Esophagus squamous epithelium (tissue), 5 donors: ENCODE measurements around the gene UVRAG. TPM values are rescaled to one million over a fixed set of nuclear protein-coding genes. Genes with fewer than 3 reads are reported as not detected.
"Not testable (repeated sequence)": the region's sequence is repeated elsewhere in the genome, so short reads cannot be mapped to it uniquely, and the experiment has no call there.

Source experiments
- DNase-seq: peaks from one replicate; lab custom pipeline; 2025; lab: John Stamatoyannopoulos, UW
- H3K27ac ChIP-seq, 4 donors: fragments of 200-600 bp; sonication (generic); one replicate each; pipeline ENCODE4 v1.5.1; 2016 to 2019; ENCODE audit warnings: mild to moderate bottlenecking in 1 of 4
- H3K27me3 ChIP-seq, 4 donors: fragments of 200-600 bp; sonication (generic); 1 replicate in 3 of 4; 2 replicates in 1 of 4; pipeline versions ENCODE4 v1.5.1 to v1.6.0; 2017 to 2021; ENCODE audit warnings: antibody characterized with exemption in 1 of 4
- H3K36me3 ChIP-seq, 3 donors: fragments of 200-600 bp; sonication (generic); one replicate each; pipeline ENCODE4 v1.5.1; 2016 to 2019
- H3K4me1 ChIP-seq, 3 donors: fragments of 200-600 bp; sonication (generic); one replicate each; pipeline ENCODE4 v1.5.1; 2017 to 2019
- H3K4me3 ChIP-seq, 4 donors: fragments of 200-600 bp; sonication (generic); 1 replicate in 3 of 4; 2 replicates in 1 of 4; pipeline ENCODE4 v1.5.1; 2016 to 2019; ENCODE audit warnings: mild to moderate bottlenecking in 2 of 4, moderate library complexity in 1 of 4
- H3K9me3 ChIP-seq, 3 donors: fragments of 200-600 bp; sonication (generic); one replicate each; pipeline ENCODE4 v1.5.1; 2016 to 2019
- POLR2A ChIP-seq, 4 donors: fragments of 450-650 bp; IDR thresholded peaks; one replicate each; pipeline ENCODE4 v1.6.1; 2017; ENCODE audit warnings: antibody characterized with exemption in 4 of 4, mild to moderate bottlenecking in 4 of 4, moderate library complexity in 3 of 4
- WGBS, 2 donors: methylation state at CpG; one replicate each; pipeline ENCODE4 v1.1.5; 2018; 5-methylcytosine and 5-hydroxymethylcytosine counted together
- intact Hi-C: fragments of 100-400 bp; cut with DNase I; formaldehyde crosslinking; loops from one replicate; pipeline ENCODE4 v1.15.0; 2022
- total RNA-seq, 4 donors: library from RNA; depleted of rRNA; stranded (reverse); fragments of >200 nt; gene quantifications; one replicate each; pipeline ENCODE4 v1.1.0, GENCODE V29; 2016
- TF ChIP-seq, protein P1 (sequence below), 6 experiments: fragments of 450-650 bp in 4 of 6; fragments of 200-600 bp in 2 of 6; sonication (generic) in 2 of 6; IDR thresholded peaks; one replicate each; pipeline ENCODE4 v1.5.1; 2016 to 2019; ENCODE audit warnings: antibody characterized with exemption in 6 of 6, mild to moderate bottlenecking in 4 of 6, moderate library complexity in 4 of 6
- donor health status: DM: yes; HTN: yes; CAD: no.

Gene UVRAG
- total RNA-seq, 4 donors from 2014 or later: 3.5 to 15.4 (median 8.5) TPM

DNA sequence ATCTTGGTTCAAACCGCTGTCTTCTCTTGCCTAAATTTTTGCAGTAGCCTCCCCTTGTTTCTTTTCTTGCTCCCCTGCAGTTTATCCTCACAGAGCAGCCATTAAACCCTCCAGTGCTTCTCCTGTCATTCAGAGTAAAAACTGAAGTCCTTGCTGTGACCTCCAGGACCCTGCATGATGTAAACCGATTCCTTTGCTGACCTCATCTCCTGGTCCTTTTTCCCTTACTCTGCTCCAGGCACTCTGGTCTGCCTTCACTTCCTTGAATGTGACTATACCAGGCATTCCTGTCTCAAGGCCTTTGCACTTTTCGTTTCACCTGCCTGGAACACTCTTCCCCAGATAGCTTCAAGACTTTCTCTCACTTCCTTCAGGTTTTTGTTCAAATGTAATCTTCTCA, 239.3 kb downstream of the UVRAG start:
- WGBS, 2 donors: 86 to 92% methylated on average over 3 of the region's 3 CpGs

DNA sequence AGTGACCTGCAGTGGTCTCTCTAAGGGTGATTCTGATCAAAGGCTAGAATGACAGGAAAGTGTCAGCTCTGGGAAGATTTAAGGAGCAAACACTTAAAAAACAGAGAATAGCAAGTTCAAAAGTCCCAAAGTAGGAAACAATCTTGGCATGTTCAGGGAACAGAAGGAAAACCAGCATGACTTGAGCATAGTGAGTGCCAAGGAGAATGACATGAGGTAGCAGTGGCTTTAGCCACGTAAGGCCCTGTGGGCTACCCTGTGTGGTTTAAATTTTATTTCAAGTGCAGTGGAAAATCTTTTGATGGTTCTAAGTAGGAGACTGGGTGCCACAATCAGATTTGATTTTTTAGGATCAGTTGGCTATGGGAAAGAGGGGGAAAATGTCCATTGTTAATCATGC, 241.9 kb downstream of the UVRAG start:
- 85 to 93% methylated on average over 1 of the region's 1 CpG for WGBS, 2 donors
- TF ChIP-seq, protein P1, sequence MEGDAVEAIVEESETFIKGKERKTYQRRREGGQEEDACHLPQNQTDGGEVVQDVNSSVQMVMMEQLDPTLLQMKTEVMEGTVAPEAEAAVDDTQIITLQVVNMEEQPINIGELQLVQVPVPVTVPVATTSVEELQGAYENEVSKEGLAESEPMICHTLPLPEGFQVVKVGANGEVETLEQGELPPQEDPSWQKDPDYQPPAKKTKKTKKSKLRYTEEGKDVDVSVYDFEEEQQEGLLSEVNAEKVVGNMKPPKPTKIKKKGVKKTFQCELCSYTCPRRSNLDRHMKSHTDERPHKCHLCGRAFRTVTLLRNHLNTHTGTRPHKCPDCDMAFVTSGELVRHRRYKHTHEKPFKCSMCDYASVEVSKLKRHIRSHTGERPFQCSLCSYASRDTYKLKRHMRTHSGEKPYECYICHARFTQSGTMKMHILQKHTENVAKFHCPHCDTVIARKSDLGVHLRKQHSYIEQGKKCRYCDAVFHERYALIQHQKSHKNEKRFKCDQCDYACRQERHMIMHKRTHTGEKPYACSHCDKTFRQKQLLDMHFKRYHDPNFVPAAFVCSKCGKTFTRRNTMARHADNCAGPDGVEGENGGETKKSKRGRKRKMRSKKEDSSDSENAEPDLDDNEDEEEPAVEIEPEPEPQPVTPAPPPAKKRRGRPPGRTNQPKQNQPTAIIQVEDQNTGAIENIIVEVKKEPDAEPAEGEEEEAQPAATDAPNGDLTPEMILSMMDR (IDR thresholded peaks at IDR 0.05): no peak
- TF ChIP-seq POLR2A (IDR thresholded peaks at IDR 0.05): no peak
- intact Hi-C loops: no loop called here
- no peaks in the 10 kb centered on the region for H3K27me3 ChIP-seq
- H3K4me3 ChIP-seq: no peak overlapping the region
- H3K9me3 ChIP-seq: no peaks in the 10 kb centered on the region
- H3K4me1 ChIP-seq: no peaks in the 10 kb centered on the region
- no peak overlapping the region for H3K27ac ChIP-seq
- DNase-seq: no peak
- peaks cover 0 to 16% (median 0%) of the 10 kb centered on the region in 3 donors for H3K36me3 ChIP-seq

More for the DNA sequence above, 239.3 kb downstream of the UVRAG start:
- H3K9me3 ChIP-seq: no peaks in the 10 kb centered on the region
- H3K4me1 ChIP-seq: no peaks in the 10 kb centered on the region
- TF ChIP-seq, protein P1 (IDR thresholded peaks at IDR 0.05): no peak
- intact Hi-C loops: no loop called here
- no peaks in the 10 kb centered on the region for H3K27me3 ChIP-seq
- no peak overlapping the region for H3K27ac ChIP-seq
- H3K4me3 ChIP-seq: no peak overlapping the region
- DNase-seq: no peak
- no peaks in the 10 kb centered on the region for H3K36me3 ChIP-seq

DNA sequence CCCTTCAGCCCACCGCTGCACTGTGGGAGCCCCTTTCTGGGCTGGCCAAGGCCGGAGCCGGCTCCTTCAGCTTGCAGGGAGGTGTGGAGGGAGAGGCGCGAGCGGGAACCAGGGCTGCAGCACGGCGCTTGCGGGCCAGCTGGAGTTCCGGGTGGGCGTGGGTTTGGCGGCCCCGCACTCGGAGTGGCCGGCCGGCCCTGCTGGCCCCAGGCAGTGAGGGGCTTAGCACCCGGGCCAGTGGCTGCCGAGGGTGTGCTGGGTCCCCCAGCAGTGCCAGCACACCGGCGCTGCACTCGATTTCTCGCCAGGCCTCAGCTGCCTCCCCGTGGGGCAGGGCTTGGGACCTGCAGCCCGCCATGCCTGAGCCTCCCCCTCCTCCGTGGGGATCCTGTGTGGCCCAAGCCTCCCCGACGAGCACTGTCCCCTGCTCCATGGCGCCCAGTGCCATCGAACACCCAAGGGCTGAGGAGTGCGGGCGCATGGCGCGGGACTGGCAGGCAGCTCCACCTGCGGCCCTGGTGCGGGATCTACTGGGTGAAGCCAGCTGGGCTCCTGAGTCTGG, 245.5 kb downstream of the UVRAG start:
- 80% methylated on average over 2 of the region's 35 CpGs; no CpG with 5 or more reads in 1 of the 2 donors for WGBS, 2 donors
- H3K4me3 ChIP-seq, H3K27me3 ChIP-seq, H3K27ac ChIP-seq, H3K9me3 ChIP-seq, DNase-seq, intact Hi-C loops, H3K4me1 ChIP-seq: not testable (repeated sequence)
- H3K36me3 ChIP-seq: peaks cover 0 to 20% (median 0%) of the 10 kb centered on the region in 3 donors

DNA sequence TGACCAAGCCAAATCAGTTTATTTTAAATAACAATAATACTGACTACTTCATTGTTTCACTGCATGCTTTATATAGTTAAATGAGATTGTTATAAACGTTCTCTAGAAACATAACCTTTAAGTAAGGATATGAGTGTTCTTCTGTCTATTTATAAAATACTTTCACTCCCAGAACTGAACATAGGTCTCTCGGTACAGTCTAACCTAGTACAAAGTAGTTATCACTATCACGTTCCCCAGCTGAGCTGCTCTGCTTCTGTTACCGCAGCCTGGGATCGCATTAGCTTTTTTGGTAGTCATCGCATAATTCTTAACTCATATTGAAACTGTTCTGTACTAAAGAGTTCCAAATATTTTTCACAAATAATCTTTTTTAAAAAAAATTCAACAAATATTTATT, 247.7 kb downstream of the UVRAG start:
- Histone ChIP-seq H3K4me3 (no peak overlapping the region), H3K36me3 (peaks cover 0 to 42% (median 0%) of the 10 kb centered on the region in 3 donors), H3K27ac (no peak overlapping the region), H3K27me3 (no peaks in the 10 kb centered on the region), H3K9me3 (no peaks in the 10 kb centered on the region), H3K4me1 (no peaks in the 10 kb centered on the region)
- 82 to 86% methylated on average over 6 of the region's 6 CpGs for WGBS, 2 donors
- DNase-seq: no peak
- TF ChIP-seq POLR2A (IDR thresholded peaks at IDR 0.05): no peak
- TF ChIP-seq, protein P1 (IDR thresholded peaks at IDR 0.05): no peak
- intact Hi-C loops: no loop called here

DNA sequence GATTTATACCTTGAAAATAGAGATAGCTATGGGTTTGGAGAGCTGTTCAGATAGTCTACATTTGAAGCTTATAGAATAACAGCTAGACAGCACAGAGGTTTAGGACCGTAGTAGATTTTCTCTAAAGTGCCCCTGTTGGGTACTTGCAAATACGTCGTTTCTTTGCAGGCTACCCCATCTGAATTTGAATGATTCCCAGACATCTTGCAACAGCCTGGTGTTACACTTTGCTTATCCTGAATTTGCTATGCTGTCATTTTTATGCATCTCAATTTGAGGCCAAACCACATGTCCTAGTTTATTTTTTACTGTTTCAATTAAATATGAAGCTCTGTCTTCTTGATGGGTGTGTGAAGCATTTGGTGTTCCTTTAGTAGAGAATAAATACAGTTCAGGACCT, 249.2 kb downstream of the UVRAG start:
- 87 to 89% methylated on average over 3 of the region's 3 CpGs for WGBS, 2 donors

More for the DNA sequence above, 249.2 kb downstream of the UVRAG start:
- Histone ChIP-seq H3K9me3 (no peaks in the 10 kb centered on the region), H3K27me3 (no peaks in the 10 kb centered on the region), H3K27ac (no peak overlapping the region), H3K4me3 (no peak overlapping the region), H3K36me3 (peaks cover 0 to 49% (median 0%) of the 10 kb centered on the region in 3 donors), H3K4me1 (no peaks in the 10 kb centered on the region)
- intact Hi-C loops: no loop called here
- TF ChIP-seq, protein P1 (IDR thresholded peaks at IDR 0.05): no peak
- TF ChIP-seq POLR2A (IDR thresholded peaks at IDR 0.05): no peak
- DNase-seq: no peak
